ENCODE data around the gene MZT2B. TPM values are rescaled to one million over a fixed set of nuclear protein-coding genes. Genes with fewer than 3 reads are reported as not detected.
A peak's percentile ranks its signal among the peaks of the same experiment; 100 is the strongest.

Gene MZT2B
- polyA plus RNA-seq, 3 donors, result 28.8 to 66.8 (median 64.9) TPM

DNA sequence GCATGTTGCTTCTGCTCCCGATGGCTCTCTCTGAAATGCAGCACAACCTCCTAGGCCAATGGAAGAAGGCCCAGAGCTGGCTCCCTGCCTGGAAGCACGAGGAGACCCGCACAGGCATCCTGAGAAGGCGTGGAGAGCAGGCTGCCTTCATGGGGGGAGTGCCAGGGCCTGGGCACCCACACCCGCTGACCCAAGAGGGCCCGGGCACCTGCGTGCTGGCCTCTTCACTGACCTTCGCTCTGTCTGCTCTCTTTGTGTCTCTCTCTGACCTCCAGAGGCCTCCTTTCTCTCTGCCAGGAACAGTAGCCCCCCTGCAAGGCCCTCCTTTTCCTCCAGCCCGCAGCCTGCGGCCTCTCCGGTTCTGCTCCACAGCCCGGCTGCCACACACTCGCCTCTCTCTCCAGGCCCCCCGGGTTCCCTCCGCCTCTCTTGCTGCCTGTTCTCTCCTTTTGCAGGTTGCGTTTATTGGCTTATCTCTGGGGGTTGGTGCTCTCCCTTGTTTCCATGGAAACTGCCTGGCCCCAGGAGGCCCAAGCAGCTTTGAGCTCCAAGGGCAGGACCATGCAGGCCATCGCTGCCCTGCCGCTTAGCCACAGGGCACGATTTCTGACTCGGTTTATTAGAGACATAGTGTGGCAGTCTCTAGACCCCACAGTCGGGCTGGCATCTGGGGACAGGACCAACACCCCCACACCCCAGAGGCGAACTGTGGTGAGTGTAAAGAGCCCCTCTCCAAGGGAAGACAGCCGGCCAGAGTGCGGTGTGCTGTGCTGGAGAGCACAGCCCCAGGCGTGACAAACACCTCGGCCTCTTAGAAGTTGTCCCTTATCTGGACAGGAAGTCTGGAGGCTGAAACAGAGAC lies 1.7 kb downstream of the MZT2B start:
- Mint-ChIP-seq H3K9me3 (no peaks in the 10 kb centered on the region), H3K36me3 (peaks cover 0 to 16% of the 10 kb centered on the region in 2 donors), H3K4me1 (peaks cover 21% of the 10 kb centered on the region), H3K4me3 (no peak overlapping the region), H3K27me3 (ENCODE audit: low read depth in 3 of 3) (no peaks in the 10 kb centered on the region), H3K27ac (peak overlapping the region in 3 of 7 donors; percentile 33 to 64 (median 40))
- intact Hi-C loops (cut with micrococcal nuclease), result loop anchor here in 1 of 2 donors (10.0 kb wide), 1 partner anchor 309 kb away; no protein-coding TSS in a partner anchor
- H3K4me2 ChIP-seq (replicated peaks; ENCODE audit: extremely low read depth, low read length, poor library complexity, severe bottlenecking), result no peak overlapping the region
- H3K9ac ChIP-seq (ENCODE audit: insufficient read depth, low read length, poor library complexity, severe bottlenecking), result no peak overlapping the region
- H2AFZ ChIP-seq (ENCODE audit: insufficient read depth, low read depth, low read length, poor library complexity, severe bottlenecking), result no peak overlapping the region
- peaks cover 17 to 25% of the 10 kb centered on the region in 2 donors for H3K4me1 ChIP-seq (ENCODE audit: control insufficient read depth in 1 of 2, insufficient read depth in 2 of 2, low read length in 2 of 2)
- H3K27ac ChIP-seq (ENCODE audit: low read depth in 1 of 2, low read length in 2 of 2), result peak overlapping the region in 1 of 2 donors; percentile 41
- 95% methylated on average over 19 of the region's 26 CpGs for WGBS (ENCODE audit: insufficient coverage)
- no peaks in the 10 kb centered on the region for H3K36me3 ChIP-seq (replicated peaks in 1 of 2; ENCODE audit: control insufficient read depth in 1 of 2, insufficient read depth in 2 of 2, low read length in 2 of 2)
- TF ChIP-seq, protein P1, sequence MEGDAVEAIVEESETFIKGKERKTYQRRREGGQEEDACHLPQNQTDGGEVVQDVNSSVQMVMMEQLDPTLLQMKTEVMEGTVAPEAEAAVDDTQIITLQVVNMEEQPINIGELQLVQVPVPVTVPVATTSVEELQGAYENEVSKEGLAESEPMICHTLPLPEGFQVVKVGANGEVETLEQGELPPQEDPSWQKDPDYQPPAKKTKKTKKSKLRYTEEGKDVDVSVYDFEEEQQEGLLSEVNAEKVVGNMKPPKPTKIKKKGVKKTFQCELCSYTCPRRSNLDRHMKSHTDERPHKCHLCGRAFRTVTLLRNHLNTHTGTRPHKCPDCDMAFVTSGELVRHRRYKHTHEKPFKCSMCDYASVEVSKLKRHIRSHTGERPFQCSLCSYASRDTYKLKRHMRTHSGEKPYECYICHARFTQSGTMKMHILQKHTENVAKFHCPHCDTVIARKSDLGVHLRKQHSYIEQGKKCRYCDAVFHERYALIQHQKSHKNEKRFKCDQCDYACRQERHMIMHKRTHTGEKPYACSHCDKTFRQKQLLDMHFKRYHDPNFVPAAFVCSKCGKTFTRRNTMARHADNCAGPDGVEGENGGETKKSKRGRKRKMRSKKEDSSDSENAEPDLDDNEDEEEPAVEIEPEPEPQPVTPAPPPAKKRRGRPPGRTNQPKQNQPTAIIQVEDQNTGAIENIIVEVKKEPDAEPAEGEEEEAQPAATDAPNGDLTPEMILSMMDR (IDR thresholded peaks at IDR 0.05), result no peak
- H4K20me1 ChIP-seq (ENCODE audit: insufficient read depth, low read length), result no peaks in the 10 kb centered on the region
- no peaks in the 10 kb centered on the region for H3K27me3 ChIP-seq (ENCODE audit: control insufficient read depth in 2 of 2, insufficient read depth in 2 of 2, low read length in 2 of 2)
- H3K9me3 ChIP-seq (replicated peaks in 1 of 2; ENCODE audit: control insufficient read depth in 1 of 2, insufficient read depth in 1 of 2, low read length in 2 of 2), result no peaks in the 10 kb centered on the region
- H3K4me3 ChIP-seq (replicated peaks in 1 of 3; ENCODE audit: low read depth in 2 of 3, low read length in 3 of 3), result peak overlapping the region in 1 of 3 experiments; percentile 90
- peaks cover 54% of the 10 kb centered on the region for H3K79me2 ChIP-seq (ENCODE audit: insufficient read depth, low read length)
- DNase-seq, result no peak

DNA sequence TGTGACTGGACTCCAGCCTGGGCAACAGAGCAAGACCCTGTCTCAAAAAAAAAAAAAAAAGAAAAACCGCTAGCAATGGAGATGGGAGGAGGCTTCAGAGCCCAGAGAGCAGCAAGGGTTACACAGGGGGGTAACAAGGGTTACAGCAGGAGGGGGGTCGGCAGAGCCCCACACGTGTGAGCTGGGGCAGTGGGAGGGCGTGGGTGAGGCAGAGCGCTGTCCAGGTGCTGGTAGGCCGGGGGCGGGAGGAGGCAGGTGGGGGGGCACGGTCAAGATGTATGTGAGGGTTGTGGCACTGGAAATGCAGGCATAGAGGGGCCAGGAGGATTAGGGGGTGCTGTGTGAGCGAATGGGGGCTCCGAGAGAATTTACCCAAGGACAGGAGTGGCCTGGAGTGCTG lies 3.4 kb downstream of the MZT2B start:
- H3K4me3 Mint-ChIP-seq, result no peak overlapping the region

More for the DNA sequence above, 3.4 kb downstream of the MZT2B start:
- no peak overlapping the region for H3K4me2 ChIP-seq (replicated peaks; ENCODE audit: extremely low read depth, low read length, poor library complexity, severe bottlenecking)
- intact Hi-C loops (cut with micrococcal nuclease), result loop anchor here in 1 of 2 donors (10.0 kb wide), 1 partner anchor 311 kb away; no protein-coding TSS in a partner anchor
- no peak for DNase-seq
- H3K36me3 Mint-ChIP-seq, result peaks cover 0 to 26% of the 10 kb centered on the region in 2 donors
- no peak overlapping the region for H2AFZ ChIP-seq (ENCODE audit: insufficient read depth, low read depth, low read length, poor library complexity, severe bottlenecking)
- peaks cover 15 to 22% of the 10 kb centered on the region in 2 donors for H3K4me1 ChIP-seq (ENCODE audit: control insufficient read depth in 1 of 2, insufficient read depth in 2 of 2, low read length in 2 of 2)
- WGBS (ENCODE audit: insufficient coverage), result 67% methylated on average over 3 of the region's 10 CpGs
- H3K9me3 ChIP-seq (replicated peaks in 1 of 2; ENCODE audit: control insufficient read depth in 1 of 2, insufficient read depth in 1 of 2, low read length in 2 of 2), result no peaks in the 10 kb centered on the region
- peaks cover 0 to 1% (median 0%) of the 10 kb centered on the region in 3 donors for H3K27me3 Mint-ChIP-seq (ENCODE audit: low read depth in 3 of 3)
- no peaks in the 10 kb centered on the region for H4K20me1 ChIP-seq (ENCODE audit: insufficient read depth, low read length)
- peaks cover 19% of the 10 kb centered on the region for H3K4me1 Mint-ChIP-seq
- H3K27ac Mint-ChIP-seq, result peak overlapping the region in 3 of 7 donors; percentile 13 to 55 (median 33)
- no peaks in the 10 kb centered on the region for H3K27me3 ChIP-seq (ENCODE audit: control insufficient read depth in 2 of 2, insufficient read depth in 2 of 2, low read length in 2 of 2)
- peaks cover 37% of the 10 kb centered on the region for H3K79me2 ChIP-seq (ENCODE audit: insufficient read depth, low read length)
- TF ChIP-seq, protein P1 (IDR thresholded peaks at IDR 0.05), result no peak
- H3K27ac ChIP-seq (ENCODE audit: low read depth in 1 of 2, low read length in 2 of 2), result no peak overlapping the region
- no peaks in the 10 kb centered on the region for H3K36me3 ChIP-seq (replicated peaks in 1 of 2; ENCODE audit: control insufficient read depth in 1 of 2, insufficient read depth in 2 of 2, low read length in 2 of 2)
- H3K9me3 Mint-ChIP-seq, result no peaks in the 10 kb centered on the region
- no peak overlapping the region for H3K9ac ChIP-seq (ENCODE audit: insufficient read depth, low read length, poor library complexity, severe bottlenecking)
- no peak overlapping the region for H3K4me3 ChIP-seq (replicated peaks in 1 of 3; ENCODE audit: low read depth in 2 of 3, low read length in 3 of 3)

Measured in CD14-positive monocyte (primary cell).